SU-DHL-6 (cell line): ENCODE data around the gene HRH2.

Experiments used
- H2AFZ ChIP-seq: fragments of 200-600 bp; sonication (generic); 2 replicates; pipeline ENCODE4 v1.6.1; 2014; ENCODE audit warnings: low read depth, mild to moderate bottlenecking, moderate library complexity, mixed read lengths, antibody characterized with exemption, low read length; ENCODE audit not compliant: severe bottlenecking
- H3F3A ChIP-seq: fragments of 200-600 bp; shearing (Covaris generic); 2 replicates; pipeline ENCODE4 v1.6.0; 2016; ENCODE audit warnings: antibody characterized with exemption, mild to moderate bottlenecking; ENCODE audit not compliant: insufficient read depth
- H3K27ac ChIP-seq: fragments of 200-600 bp; sonication (generic); 2 replicates; pipeline ENCODE4 v1.5.1; 2016; ENCODE audit warnings: low read depth, mild to moderate bottlenecking, low read length, moderate library complexity, mixed read lengths
- H3K27me3 ChIP-seq: fragments of 200-600 bp; sonication (generic), shearing (Covaris generic); 2 replicates; pipeline ENCODE4 v1.6.0; 2014; ENCODE audit warnings: mild to moderate bottlenecking, low read length
- H3K36me3 ChIP-seq: fragments of 200-600 bp; sonication (generic); 2 replicates; pipeline ENCODE4 v1.6.1; 2014; ENCODE audit warnings: mild to moderate bottlenecking, low read length, mixed read lengths
- H3K4me2 ChIP-seq: fragments of 300-600, 200-600 bp; shearing (Covaris generic), sonication (generic); 2 replicates; pipeline ENCODE4 v1.6.0; 2014; ENCODE audit warnings: low read length, low read depth, mild to moderate bottlenecking; ENCODE audit not compliant: poor library complexity, severe bottlenecking
- H3K4me3 ChIP-seq: fragments of 200-600 bp; sonication (generic); 2 replicates; pipeline ENCODE4 v1.5.1; 2014; ENCODE audit warnings: antibody characterized with exemption, low read length, mild to moderate bottlenecking, mixed read lengths; ENCODE audit not compliant: insufficient read depth, poor library complexity, severe bottlenecking
- H3K79me2 ChIP-seq: fragments of 200-600 bp; sonication (generic); 2 replicates; pipeline ENCODE4 v1.6.1; 2014; ENCODE audit warnings: mild to moderate bottlenecking, low read length, moderate library complexity; ENCODE audit not compliant: insufficient read depth
- H3K9ac ChIP-seq: fragments of 200-600 bp; sonication (generic); 2 replicates; pipeline ENCODE4 v1.7.0; 2014; ENCODE audit warnings: mild to moderate bottlenecking, low read length
- H3K9me2 ChIP-seq: fragments of 200-600 bp; sonication (generic); replicated peaks from 2 replicates; pipeline ENCODE4 v1.6.1; 2014; ENCODE audit warnings: low read length; ENCODE audit not compliant: insufficient read depth
- H3K9me3 ChIP-seq: fragments of 200-600 bp; sonication (generic); 2 replicates; pipeline ENCODE4 v1.6.1; 2014; ENCODE audit warnings: low read length, mixed read lengths; ENCODE audit not compliant: insufficient read depth
- H4K20me1 ChIP-seq: fragments of 200-600 bp; sonication (generic); 2 replicates; pipeline ENCODE4 v1.6.1; 2014; ENCODE audit warnings: low read depth, mild to moderate bottlenecking, antibody characterized with exemption, low read length, moderate library complexity, mixed read lengths
- EZH2phosphoT487 ChIP-seq: fragments of 200-600 bp; sonication (generic), shearing (Covaris generic); conservative IDR thresholded peaks from 2 replicates; pipeline ENCODE4 v1.6.1; 2018; ENCODE audit warnings: mild to moderate bottlenecking, antibody characterized with exemption, low read length, moderate library complexity, mixed read lengths
- TF ChIP-seq, protein P1 (sequence below): fragments of 200-600 bp; sonication (generic); IDR thresholded peaks from one replicate; pipeline ENCODE4 v1.5.1; 2017; ENCODE audit warnings: antibody characterized with exemption, mild to moderate bottlenecking, low read length, moderate library complexity; ENCODE audit not compliant: insufficient read depth, poor library complexity, severe bottlenecking

HRH2 gene

DNA sequence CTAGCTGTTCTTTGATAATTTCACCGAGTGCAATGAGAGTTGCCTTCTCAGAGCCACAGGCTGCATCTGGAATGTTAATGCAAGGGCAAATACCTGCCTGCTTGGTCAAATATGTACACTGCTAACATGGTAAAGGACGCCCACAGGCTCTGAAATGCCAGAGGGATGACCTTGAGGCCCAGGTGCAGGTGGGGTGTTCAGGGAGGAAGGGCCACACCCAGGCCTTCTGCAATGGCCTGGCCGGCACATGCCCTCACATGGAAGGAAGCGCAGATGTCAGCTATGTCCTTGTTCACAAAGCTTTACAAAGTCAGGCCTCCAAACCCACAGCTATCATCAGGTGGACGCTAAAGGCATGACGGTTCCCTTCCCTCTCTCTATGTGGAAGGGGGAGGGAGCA is 48.6 kb downstream of the HRH2 start:
- Histone ChIP-seq H3K79me2 (no peaks in the 10 kb centered on the region), H3K27ac (no peak overlapping the region), H3K9me2 (no peaks in the 10 kb centered on the region), H3K4me2 (no peak overlapping the region), H3F3A (no peaks in the 10 kb centered on the region), H3K9ac (no peak overlapping the region), H4K20me1 (no peaks in the 10 kb centered on the region), H3K4me3 (no peak overlapping the region), H3K9me3 (no peaks in the 10 kb centered on the region), H2AFZ (no peak overlapping the region), H3K27me3 (no peaks in the 10 kb centered on the region), H3K36me3 (no peaks in the 10 kb centered on the region)
- TF ChIP-seq, protein P1, sequence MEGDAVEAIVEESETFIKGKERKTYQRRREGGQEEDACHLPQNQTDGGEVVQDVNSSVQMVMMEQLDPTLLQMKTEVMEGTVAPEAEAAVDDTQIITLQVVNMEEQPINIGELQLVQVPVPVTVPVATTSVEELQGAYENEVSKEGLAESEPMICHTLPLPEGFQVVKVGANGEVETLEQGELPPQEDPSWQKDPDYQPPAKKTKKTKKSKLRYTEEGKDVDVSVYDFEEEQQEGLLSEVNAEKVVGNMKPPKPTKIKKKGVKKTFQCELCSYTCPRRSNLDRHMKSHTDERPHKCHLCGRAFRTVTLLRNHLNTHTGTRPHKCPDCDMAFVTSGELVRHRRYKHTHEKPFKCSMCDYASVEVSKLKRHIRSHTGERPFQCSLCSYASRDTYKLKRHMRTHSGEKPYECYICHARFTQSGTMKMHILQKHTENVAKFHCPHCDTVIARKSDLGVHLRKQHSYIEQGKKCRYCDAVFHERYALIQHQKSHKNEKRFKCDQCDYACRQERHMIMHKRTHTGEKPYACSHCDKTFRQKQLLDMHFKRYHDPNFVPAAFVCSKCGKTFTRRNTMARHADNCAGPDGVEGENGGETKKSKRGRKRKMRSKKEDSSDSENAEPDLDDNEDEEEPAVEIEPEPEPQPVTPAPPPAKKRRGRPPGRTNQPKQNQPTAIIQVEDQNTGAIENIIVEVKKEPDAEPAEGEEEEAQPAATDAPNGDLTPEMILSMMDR = no peak
- no peak for TF ChIP-seq EZH2phosphoT487

DNA sequence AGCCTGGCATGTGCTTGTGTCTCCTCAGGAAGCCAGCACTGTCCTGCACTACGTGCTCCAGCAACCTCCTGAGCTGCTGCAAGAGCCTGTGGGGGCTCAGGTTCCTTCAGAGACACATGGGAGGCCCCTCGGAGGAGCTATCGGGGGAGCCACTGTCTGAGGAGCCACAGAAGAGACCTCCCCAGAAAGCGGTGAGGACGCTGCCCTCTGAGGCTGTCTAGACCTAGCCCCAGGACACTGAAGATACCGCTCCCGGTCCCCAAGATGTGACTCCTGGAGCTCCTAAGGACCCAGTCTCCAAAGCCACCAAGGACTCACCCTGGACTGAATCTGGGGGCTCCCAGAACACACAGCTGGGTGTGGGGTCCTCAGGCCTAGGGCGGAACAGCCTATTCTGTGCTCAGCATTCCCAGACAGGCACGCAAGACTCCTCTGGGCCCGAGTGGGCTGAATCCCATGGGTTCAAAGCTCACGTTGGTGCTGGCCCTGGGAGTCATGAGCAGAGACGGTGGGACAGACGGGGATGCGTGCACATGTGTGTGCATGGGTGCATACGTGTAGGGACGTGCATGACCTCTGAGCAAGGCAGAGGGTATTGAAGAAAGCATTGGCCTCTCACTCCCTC is 50.0 kb downstream of the HRH2 start:
- Histone ChIP-seq H3K79me2 (no peaks in the 10 kb centered on the region), H3K27me3 (no peaks in the 10 kb centered on the region), H3K9me3 (no peaks in the 10 kb centered on the region), H3K9ac (no peak overlapping the region), H3F3A (no peaks in the 10 kb centered on the region), H3K27ac (no peak overlapping the region), H2AFZ (no peak overlapping the region), H3K9me2 (no peaks in the 10 kb centered on the region), H3K36me3 (no peaks in the 10 kb centered on the region), H3K4me2 (no peak overlapping the region), H3K4me3 (no peak overlapping the region), H4K20me1 (no peaks in the 10 kb centered on the region)
- TF ChIP-seq EZH2phosphoT487 = no peak
- TF ChIP-seq, protein P1 = no peak

DNA sequence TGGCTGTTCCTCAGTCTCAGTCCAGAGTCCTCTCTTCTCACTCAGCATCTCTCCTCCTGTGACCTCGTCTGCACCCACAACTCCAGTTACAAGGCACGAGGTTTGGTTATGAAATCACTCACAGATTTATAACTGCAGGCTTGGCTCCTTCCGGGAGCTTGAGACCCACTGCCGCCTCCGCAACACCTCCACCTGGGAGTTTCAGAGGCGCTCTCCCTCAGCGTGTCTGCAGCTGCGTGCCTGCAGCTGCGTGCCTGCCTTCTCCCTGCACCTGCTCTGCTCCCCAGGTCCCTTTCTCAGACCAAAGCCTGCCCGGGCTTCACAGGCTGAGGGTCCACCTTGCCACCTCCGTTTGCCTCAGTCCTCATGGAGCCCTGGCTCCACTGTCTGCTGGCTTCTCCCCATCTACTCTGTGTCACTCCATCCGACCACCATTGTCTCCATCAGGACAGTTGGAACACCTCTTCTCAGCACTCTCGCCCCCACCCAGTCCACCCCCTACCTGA is 51.5 kb downstream of the HRH2 start:
- Histone ChIP-seq H3K9me3 (no peaks in the 10 kb centered on the region), H3K4me2 (no peak overlapping the region), H2AFZ (no peak overlapping the region), H3F3A (no peaks in the 10 kb centered on the region), H3K27me3 (no peaks in the 10 kb centered on the region), H3K36me3 (no peaks in the 10 kb centered on the region), H3K27ac (no peak overlapping the region), H3K79me2 (no peaks in the 10 kb centered on the region), H4K20me1 (no peaks in the 10 kb centered on the region), H3K9ac (no peak overlapping the region), H3K4me3 (no peak overlapping the region), H3K9me2 (no peaks in the 10 kb centered on the region)
- TF ChIP-seq, protein P1 = no peak
- TF ChIP-seq EZH2phosphoT487 = no peak
